HG03097 (cell line): Measurements from ENCODE around the gene DLG3.
"Not testable (repeated sequence)": the region's sequence is repeated elsewhere in the genome, so short reads cannot be mapped to it uniquely, and the experiment has no call there.

ENCODE experiments used
- ATAC-seq: cut with Tn5 transposase; IDR thresholded peaks from one replicate; pipeline ENCODE4 v1.9.1; 2021; ENCODE audit not compliant: unreplicated experiment, low FRiP score

Gene DLG3

GRCh38 chrX:70444326-70444945 is at the start of gene DLG3:
TSS of gene DLG3 (plus strand) at chrX:70444835. CDS start at chrX:70445202, 367 bp downstream.
- no peak for ATAC-seq

- ATAC-seq, result no peak
Measured at GRCh38 chrX:70398899-70399298, 45.7 kb upstream of the DLG3 start.

GRCh38 chrX:70400181-70400580 is 44.5 kb upstream of the DLG3 start:
- not testable (repeated sequence) for ATAC-seq

GRCh38 chrX:70402721-70403120 is 41.9 kb upstream of the DLG3 start:
- no peak for ATAC-seq

GRCh38 chrX:70405003-70405402 is 39.6 kb upstream of the DLG3 start:
- ATAC-seq, result no peak

- ATAC-seq, result no peak
Measured at GRCh38 chrX:70410921-70411320, 33.7 kb upstream of the DLG3 start.

GRCh38 chrX:70411475-70411874 is 33.2 kb upstream of the DLG3 start:
- ATAC-seq, result no peak

GRCh38 chrX:70421618-70422017 is 23.0 kb upstream of the DLG3 start:
- no peak for ATAC-seq

- no peak for ATAC-seq
Measured at GRCh38 chrX:70422851-70423341, 21.7 kb upstream of the DLG3 start, which contains the start of gene GDPD2. TSS of gene GDPD2 (plus strand) at chrX:70423314. CDS start at chrX:70424985, 1,671 bp downstream.

- ATAC-seq, result no peak
Measured at GRCh38 chrX:70423936-70424675, 20.5 kb upstream of the DLG3 start.

- no peak for ATAC-seq
Measured at GRCh38 chrX:70424801-70425200, 19.8 kb upstream of the DLG3 start.

GRCh38 chrX:70426286-70427278 is 18.1 kb upstream of the DLG3 start:
- ATAC-seq, result no peak

GRCh38 chrX:70427365-70427764 is 17.3 kb upstream of the DLG3 start:
- no peak for ATAC-seq

GRCh38 chrX:70429759-70430158 is 14.9 kb upstream of the DLG3 start:
- no peak for ATAC-seq

- ATAC-seq, result no peak
Measured at GRCh38 chrX:70432936-70433847, 11.4 kb upstream of the DLG3 start.

GRCh38 chrX:70433848-70434351 is 10.7 kb upstream of the DLG3 start:
- ATAC-seq, result peak; percentile 51

GRCh38 chrX:70434352-70434866 is 10.2 kb upstream of the DLG3 start:
- ATAC-seq, result peak; percentile 51

- ATAC-seq, result no peak
Measured at GRCh38 chrX:70434914-70435586, 9.6 kb upstream of the DLG3 start.

- no peak for ATAC-seq
Measured at GRCh38 chrX:70436343-70436742, 8.3 kb upstream of the DLG3 start.
